Cardiac fibroblast (primary cell): Measurements from ENCODE around the gene PNP.
A peak's percentile ranks its signal among the peaks of the same experiment; 100 is the strongest.

ENCODE experiments used
- DNase-seq, 2 donors: peaks; one replicate each; pipeline versions ENCODE4 v3.0.0 to v3.0.0-alpha.2; 2010; ENCODE audit warnings: low read depth in 2 of 2
- H3K4me3 ChIP-seq, 2 donors: replicated peaks in 1 of 2; 1 replicate in 1 of 2; 2 replicates in 1 of 2; pipeline ENCODE4 v1.5.1; 2011; ENCODE audit warnings: low read depth in 2 of 2, low read length in 2 of 2, mild to moderate bottlenecking in 2 of 2, moderate library complexity in 1 of 2
- TF ChIP-seq, protein P1 (sequence below): IDR thresholded peaks from one replicate; pipeline ENCODE4 v1.5.1; 2011; ENCODE audit warnings: low read depth, mild to moderate bottlenecking, low read length, inconsistent platforms

The PNP gene

DNA sequence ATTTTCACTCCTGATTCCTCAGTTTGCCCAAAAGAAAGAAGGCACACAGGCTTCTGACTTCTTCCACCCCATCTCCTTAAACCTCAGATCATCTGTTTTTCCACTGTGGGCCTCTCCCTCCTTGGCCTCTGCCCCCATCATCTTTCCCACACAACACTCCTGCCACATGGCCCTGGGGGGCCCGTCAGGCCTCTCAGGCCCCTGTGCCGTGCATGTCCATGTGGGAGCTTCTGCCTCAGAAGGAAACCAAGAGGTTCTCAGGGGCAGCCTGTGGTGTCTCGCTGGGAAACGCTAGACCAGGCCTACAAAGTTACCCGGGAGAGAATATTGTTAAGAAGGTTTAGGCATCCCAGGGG is 41.2 kb upstream of the PNP start:
- TF ChIP-seq, protein P1, sequence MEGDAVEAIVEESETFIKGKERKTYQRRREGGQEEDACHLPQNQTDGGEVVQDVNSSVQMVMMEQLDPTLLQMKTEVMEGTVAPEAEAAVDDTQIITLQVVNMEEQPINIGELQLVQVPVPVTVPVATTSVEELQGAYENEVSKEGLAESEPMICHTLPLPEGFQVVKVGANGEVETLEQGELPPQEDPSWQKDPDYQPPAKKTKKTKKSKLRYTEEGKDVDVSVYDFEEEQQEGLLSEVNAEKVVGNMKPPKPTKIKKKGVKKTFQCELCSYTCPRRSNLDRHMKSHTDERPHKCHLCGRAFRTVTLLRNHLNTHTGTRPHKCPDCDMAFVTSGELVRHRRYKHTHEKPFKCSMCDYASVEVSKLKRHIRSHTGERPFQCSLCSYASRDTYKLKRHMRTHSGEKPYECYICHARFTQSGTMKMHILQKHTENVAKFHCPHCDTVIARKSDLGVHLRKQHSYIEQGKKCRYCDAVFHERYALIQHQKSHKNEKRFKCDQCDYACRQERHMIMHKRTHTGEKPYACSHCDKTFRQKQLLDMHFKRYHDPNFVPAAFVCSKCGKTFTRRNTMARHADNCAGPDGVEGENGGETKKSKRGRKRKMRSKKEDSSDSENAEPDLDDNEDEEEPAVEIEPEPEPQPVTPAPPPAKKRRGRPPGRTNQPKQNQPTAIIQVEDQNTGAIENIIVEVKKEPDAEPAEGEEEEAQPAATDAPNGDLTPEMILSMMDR: no peak
- H3K4me3 ChIP-seq: no peak overlapping the region
- no peak for DNase-seq

DNA sequence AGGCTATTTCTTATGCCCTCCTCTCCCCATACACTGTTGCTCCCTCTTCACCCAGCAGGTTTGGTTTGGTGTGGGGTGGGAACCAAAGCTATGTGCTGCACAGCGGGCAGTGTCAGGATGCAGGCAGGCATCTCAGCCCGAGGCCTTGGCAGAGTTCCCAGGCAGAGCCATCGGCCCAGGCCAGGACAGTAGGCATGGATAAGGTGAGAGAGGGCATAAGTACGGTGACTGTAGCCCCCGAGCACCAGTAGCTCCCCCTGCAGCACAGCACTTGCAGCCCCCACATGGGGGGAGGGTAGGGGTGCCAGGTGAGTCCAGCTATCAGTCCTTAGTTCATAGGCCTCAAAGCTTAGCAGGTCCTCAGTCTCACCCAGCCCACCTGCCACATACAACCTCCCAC is 40.4 kb upstream of the PNP start:
- H3K4me3 ChIP-seq: no peak overlapping the region
- TF ChIP-seq, protein P1: no peak
- DNase-seq: no peak

DNA sequence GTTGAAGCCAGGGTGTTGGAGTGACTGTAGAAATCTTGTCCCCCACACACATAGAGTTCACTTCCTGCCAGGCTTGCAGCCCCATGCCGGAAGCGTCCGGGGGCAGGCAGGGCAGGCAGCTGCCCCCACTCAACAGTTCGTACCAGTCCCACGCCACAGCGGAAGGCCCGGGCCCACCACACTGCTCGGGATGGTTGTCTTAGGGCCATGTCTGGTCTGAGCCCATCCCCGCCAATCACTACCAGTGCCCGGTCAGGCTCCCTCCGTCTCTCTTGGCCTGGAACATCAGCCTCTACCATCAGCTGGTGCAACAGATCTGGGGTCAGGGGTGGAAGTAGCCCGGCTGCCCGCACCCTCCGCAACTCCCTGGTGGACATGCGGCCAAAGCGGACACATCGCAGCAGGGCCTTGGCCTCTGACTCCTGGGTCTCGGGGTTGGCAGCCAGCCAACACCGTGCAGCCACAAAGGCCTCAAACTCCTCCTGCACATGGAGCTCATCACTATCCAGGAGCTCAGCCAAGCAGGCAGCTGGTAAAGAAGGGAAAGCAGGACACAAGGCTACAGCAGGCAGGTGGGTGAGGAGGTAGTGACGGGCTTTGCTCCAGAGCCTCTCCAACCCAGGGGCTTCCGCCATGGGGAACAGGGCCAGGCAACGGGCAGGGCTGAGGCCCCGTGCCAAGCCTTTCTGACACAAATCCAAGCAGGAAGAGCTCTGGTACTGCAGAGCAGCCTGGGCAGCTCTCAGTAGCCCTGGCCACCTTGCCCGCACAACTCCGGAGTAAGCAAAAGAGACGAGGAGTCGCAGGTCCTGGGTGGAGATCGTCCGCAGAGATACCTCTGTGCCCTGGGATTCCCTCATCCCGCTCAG is 39.2 kb upstream of the PNP start:
- no peak overlapping the region for H3K4me3 ChIP-seq

DNA sequence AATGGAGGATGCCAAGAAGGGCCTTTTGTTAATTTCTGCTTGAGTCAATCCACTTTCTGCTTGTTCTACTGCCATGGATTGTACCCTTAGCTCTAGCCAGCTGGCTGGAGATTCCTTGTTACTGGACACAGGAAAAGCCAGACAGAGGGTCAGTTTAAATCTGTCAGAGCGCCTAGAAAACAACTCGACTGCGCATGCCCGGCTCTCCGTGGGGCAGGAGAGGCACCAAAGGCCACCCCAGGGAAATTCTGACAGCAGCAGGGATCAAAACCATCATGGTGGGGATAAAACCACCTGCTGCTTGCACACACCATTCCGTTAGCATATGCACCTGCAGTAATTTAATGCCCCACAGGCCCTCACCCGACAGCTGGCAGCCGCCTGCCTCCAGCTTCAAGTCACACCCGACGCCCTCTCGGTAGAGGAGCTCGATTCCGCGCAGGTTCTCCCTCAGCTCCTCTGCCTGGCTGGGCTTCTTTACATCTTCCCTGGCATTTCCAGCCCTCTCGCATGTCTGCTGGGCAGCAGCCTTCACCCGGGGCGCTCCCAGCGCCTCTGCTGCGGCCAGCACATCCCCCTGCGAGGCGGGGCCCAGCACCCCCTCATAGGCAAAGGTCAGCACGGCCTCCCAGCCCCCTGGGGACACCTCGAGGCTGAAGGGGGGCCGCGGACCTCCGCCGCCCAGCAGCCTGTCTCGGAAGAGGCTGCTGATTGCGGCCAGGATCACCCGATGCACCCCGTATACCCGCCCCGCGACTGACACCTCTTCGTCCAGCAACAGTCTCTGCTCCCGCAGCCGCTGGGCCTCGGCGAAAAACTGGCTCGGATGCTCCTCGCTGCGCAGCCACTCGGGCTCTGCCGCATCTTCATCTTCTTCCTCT is 34.3 kb upstream of the PNP start:
- TF ChIP-seq, protein P1: no peak
- DNase-seq: peak in 1 of 2 donors; percentile 49
- peak overlapping the region; percentile 14 to 15 for H3K4me3 ChIP-seq

More for the DNA sequence above, 39.2 kb upstream of the PNP start:
- DNase-seq: no peak
- TF ChIP-seq, protein P1: no peak

DNA sequence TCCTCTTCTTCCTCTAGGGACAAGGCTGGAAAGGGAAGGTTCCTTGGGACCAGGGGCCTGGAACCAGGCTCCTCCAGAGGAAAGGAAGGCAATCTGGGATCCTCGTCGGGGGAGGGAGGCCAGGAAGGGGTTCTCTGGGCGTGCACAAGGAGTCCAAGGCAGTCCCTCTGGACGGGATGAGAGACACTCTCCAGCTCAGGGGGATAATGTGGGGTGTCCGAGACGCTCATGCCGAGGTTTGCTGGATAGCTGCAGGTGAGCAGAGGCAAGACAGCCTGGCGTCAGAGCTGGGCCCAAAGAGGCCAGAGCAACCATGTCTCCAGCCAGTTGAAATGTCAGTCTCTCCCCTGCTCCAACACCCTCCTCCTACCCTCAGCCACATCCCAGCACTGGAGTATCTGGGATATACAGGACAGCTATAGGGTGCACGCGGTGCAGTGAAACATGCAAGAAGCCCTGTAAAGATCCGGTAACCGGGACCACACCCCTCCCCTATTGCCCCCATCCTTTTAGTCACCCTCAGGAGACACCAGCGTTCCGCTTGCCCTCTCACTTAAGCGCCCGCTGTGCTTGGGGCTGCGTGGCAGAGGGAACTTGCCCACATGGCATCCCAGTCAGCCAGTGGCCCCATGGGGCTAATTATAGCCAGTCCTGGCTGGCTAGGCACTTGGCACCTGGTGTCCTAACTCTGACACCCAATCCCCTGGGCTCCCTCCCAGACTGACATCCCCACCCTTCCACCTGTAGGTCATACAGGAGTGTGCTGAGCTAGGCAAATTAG is 33.4 kb upstream of the PNP start, which contains the start of gene KLHL33:
TSS of gene KLHL33 (minus strand) at position 585 of the 781 bp plus-strand sequence. CDS start at position 230, 355 bp downstream.
- no peak for DNase-seq
- TF ChIP-seq, protein P1: no peak
- peak within 1 kb of the TSS; percentile 14 to 15 for H3K4me3 ChIP-seq

DNA sequence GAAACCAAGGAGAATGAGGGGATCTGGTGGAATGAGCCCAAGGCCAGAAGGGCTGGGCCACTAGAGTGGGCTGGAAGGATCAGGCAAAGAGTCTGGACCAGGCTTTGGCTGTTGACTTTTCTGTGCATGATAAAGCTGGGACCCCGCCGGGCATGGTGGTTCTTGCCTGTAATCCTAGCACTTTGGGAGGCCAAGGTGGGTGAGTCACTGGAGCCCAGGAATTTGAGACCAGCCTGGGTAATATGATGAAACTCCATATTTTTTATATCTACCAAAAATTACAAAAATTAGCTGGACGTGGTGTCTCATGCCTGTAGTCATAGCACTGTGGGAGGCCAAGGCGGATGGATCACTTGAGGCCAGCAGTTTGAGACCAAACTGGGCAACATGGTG is 32.8 kb upstream of the PNP start:
- no peak overlapping the region for H3K4me3 ChIP-seq
- TF ChIP-seq, protein P1: no peak
- DNase-seq: peak; percentile 69 to 84
